ENCODE results near the gene FAAP20. TPM values are rescaled to one million over a fixed set of nuclear protein-coding genes. Genes with fewer than 3 reads are reported as not detected.

Gene FAAP20
- total and polyA plus RNA-seq, 4 donors, result 5.6 to 31.5 (median 15.7) TPM

DNA sequence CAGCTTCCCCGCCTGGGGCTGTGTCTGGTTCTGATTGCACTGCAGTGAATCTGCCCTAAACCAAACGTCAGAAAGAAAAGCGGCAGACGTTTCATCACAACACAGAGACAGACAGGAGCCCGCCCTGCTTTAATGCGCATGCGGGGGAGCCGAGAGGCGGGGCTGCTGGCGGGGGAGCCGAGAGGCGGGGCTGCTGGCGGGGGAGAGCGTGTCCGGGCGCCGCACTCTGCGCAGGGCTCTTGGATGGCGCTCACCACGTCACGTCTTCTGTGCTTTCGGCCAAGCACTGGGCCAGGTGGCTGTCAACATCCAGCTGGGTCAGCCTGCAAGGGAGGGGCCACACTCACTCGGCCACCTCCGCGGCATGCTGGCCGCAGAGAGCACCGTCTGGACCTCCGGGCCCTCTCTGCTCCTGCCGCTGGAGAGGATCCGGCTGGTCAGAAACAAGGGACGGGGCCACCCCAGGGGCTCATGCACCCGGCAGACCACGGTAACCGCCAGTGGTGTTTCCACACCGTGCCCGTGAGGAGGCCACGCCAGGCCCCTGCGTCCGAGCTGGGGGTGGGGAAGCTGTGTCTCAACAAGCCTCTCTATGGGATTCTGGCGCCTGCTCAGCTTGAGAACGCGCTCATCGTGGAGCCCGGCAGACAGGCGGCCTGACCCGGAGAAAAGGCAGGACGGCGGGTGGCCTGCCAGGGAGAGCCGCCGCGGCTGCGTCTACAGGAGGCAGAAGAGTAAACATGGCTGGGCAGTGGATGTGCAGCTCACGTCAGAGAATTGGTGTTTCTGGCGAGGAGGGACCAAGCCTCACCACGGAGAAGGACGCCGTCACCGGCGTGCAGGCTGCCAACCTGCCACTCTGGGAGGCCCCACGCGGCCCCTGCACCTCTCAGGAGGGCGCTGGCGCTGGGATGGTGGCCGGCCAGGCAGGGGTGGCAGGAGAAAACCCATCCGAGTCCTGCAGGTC, 4.8 kb downstream of the FAAP20 start:
- 10% methylated on average over 65 of the region's 65 CpGs for WGBS
- TF ChIP-seq CTCF (IDR thresholded peaks at IDR 0.05; ENCODE audit: low read depth, low read length, missing input control) (no peak), EGR1 (IDR thresholded peaks at IDR 0.05; ENCODE audit: low read depth in 2 of 2) (no peak), REST (IDR thresholded peaks at IDR 0.05) (peak; percentile 65), GABPA (IDR thresholded peaks at IDR 0.05 in 1 of 2, conservative IDR thresholded peaks at IDR 0.05 in 1 of 2) (peak in 1 of 2 donors; percentile 64), YY1 (IDR thresholded peaks at IDR 0.05) (peak; percentile 76), HNF4A (conservative IDR thresholded peaks at IDR 0.05) (no peak), HNF4G (IDR thresholded peaks at IDR 0.05) (no peak), TAF1 (conservative IDR thresholded peaks at IDR 0.05) (no peak), NR2F2 (IDR thresholded peaks at IDR 0.05) (no peak), JUND (IDR thresholded peaks at IDR 0.05) (no peak), ATF3 (IDR thresholded peaks at IDR 0.05) (no peak), RXRA (IDR thresholded peaks at IDR 0.05) (peak in 1 of 2 donors; percentile 54), RAD21 (IDR thresholded peaks at IDR 0.05) (no peak), FOXA2 (IDR thresholded peaks at IDR 0.05) (peak; percentile 46), FOXA1 (IDR thresholded peaks at IDR 0.05) (peak; percentile 46), SP1 (IDR thresholded peaks at IDR 0.05) (peak; percentile 24)
- TF ChIP-seq, protein P1, sequence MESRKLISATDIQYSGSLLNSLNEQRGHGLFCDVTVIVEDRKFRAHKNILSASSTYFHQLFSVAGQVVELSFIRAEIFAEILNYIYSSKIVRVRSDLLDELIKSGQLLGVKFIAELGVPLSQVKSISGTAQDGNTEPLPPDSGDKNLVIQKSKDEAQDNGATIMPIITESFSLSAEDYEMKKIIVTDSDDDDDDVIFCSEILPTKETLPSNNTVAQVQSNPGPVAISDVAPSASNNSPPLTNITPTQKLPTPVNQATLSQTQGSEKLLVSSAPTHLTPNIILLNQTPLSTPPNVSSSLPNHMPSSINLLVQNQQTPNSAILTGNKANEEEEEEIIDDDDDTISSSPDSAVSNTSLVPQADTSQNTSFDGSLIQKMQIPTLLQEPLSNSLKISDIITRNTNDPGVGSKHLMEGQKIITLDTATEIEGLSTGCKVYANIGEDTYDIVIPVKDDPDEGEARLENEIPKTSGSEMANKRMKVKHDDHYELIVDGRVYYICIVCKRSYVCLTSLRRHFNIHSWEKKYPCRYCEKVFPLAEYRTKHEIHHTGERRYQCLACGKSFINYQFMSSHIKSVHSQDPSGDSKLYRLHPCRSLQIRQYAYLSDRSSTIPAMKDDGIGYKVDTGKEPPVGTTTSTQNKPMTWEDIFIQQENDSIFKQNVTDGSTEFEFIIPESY (IDR thresholded peaks at IDR 0.05), result no peak
- TF ChIP-seq, protein P2, sequence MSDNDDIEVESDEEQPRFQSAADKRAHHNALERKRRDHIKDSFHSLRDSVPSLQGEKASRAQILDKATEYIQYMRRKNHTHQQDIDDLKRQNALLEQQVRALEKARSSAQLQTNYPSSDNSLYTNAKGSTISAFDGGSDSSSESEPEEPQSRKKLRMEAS (IDR thresholded peaks at IDR 0.05), result peak; percentile 63
- Histone ChIP-seq H3K9me3 (ENCODE audit: control insufficient read depth in 4 of 4, low read length in 3 of 4) (no peaks in the 10 kb centered on the region), H3K4me3 (ENCODE audit: low read depth in 1 of 3, low read length in 3 of 3) (peak overlapping the region; percentile 64 to 83 (median 65)), H3K27ac (ENCODE audit: low read depth in 1 of 2, low read length in 2 of 2) (peak overlapping the region; percentile 98 to 99), H3K4me1 (ENCODE audit: control insufficient read depth in 4 of 4, insufficient read depth in 4 of 4, low read length in 3 of 4) (peaks cover 7 to 27% (median 16%) of the 10 kb centered on the region in 4 donors), H3K27me3 (ENCODE audit: control insufficient read depth in 4 of 4, insufficient read depth in 4 of 4, low read length in 3 of 4) (no peaks in the 10 kb centered on the region), H3K9ac (ENCODE audit: low read depth in 1 of 2, low read length in 2 of 2) (peak overlapping the region; percentile 61 to 92), H3K36me3 (ENCODE audit: control insufficient read depth in 4 of 4, insufficient read depth in 3 of 4, low read depth in 1 of 4, low read length in 3 of 4) (peaks cover 0 to 9% (median under 1%) of the 10 kb centered on the region in 4 donors)
- DNase-seq (ENCODE audit: low spot score), result peak; percentile 90
